ENCODE data around the gene IL3. TPM values are rescaled to one million over a fixed set of nuclear protein-coding genes. Genes with fewer than 3 reads are reported as not detected.

The IL3 gene
- total RNA-seq, 4 donors from 2014 or later = not detected

GRCh38 chr5:132013006-132013689 is 47.3 kb upstream of the IL3 start:
- Histone ChIP-seq H3K4me1 (peaks cover 9 to 32% (median 14%) of the 10 kb centered on the region in 3 donors), H3K9me3 (no peaks in the 10 kb centered on the region), H3K27me3 (peaks cover 0 to 45% (median 0%) of the 10 kb centered on the region in 4 donors), H3K36me3 (no peaks in the 10 kb centered on the region), H3K27ac (no peak overlapping the region), H3K4me3 (no peak overlapping the region)
- intact Hi-C loops (cut with DNase I) = no loop called here
- 73 to 88% methylated on average over 5 of the region's 5 CpGs for WGBS, 2 donors
- DNase-seq = no peak
- TF ChIP-seq POLR2A (IDR thresholded peaks at IDR 0.05) = no peak
- TF ChIP-seq CTCF (IDR thresholded peaks at IDR 0.05) = no peak

GRCh38 chr5:132013711-132014110 is 46.7 kb upstream of the IL3 start:
- no peaks in the 10 kb centered on the region for H3K36me3 ChIP-seq
- peaks cover 9 to 27% (median 14%) of the 10 kb centered on the region in 3 donors for H3K4me1 ChIP-seq
- H3K27ac ChIP-seq = no peak overlapping the region
- TF ChIP-seq CTCF (IDR thresholded peaks at IDR 0.05) (no peak), POLR2A (IDR thresholded peaks at IDR 0.05) (no peak)
- no peak for DNase-seq
- no peak overlapping the region for H3K4me3 ChIP-seq
- intact Hi-C loops (cut with DNase I) = no loop called here
- H3K27me3 ChIP-seq = peaks cover 0 to 49% (median 0%) of the 10 kb centered on the region in 4 donors
- WGBS, 2 donors = 46 to 77% methylated on average over 2 of the region's 2 CpGs
- no peaks in the 10 kb centered on the region for H3K9me3 ChIP-seq

GRCh38 chr5:132016721-132017250 is 43.7 kb upstream of the IL3 start:
- Histone ChIP-seq H3K4me3 (no peak overlapping the region), H3K27ac (no peak overlapping the region), H3K4me1 (peaks cover 2 to 5% (median 3%) of the 10 kb centered on the region in 3 donors), H3K36me3 (no peaks in the 10 kb centered on the region), H3K27me3 (peaks cover 0 to 47% (median 0%) of the 10 kb centered on the region in 4 donors), H3K9me3 (no peaks in the 10 kb centered on the region)
- intact Hi-C loops (cut with DNase I) = no loop called here
- TF ChIP-seq POLR2A (IDR thresholded peaks at IDR 0.05) (no peak), CTCF (IDR thresholded peaks at IDR 0.05) (no peak)
- no peak for DNase-seq
- WGBS, 2 donors = 85 to 90% methylated on average over 3 of the region's 3 CpGs

GRCh38 chr5:132017316-132017715 is 43.1 kb upstream of the IL3 start:
- no peaks in the 10 kb centered on the region for H3K36me3 ChIP-seq
- H3K4me3 ChIP-seq = no peak overlapping the region
- no peaks in the 10 kb centered on the region for H3K9me3 ChIP-seq
- WGBS, 2 donors = 36 to 47% methylated on average over 4 of the region's 4 CpGs
- H3K27ac ChIP-seq = no peak overlapping the region
- no peak for TF ChIP-seq POLR2A (IDR thresholded peaks at IDR 0.05)
- no peak for TF ChIP-seq CTCF (IDR thresholded peaks at IDR 0.05)
- DNase-seq = no peak
- intact Hi-C loops (cut with DNase I) = no loop called here
- H3K27me3 ChIP-seq = peaks cover 0 to 42% (median 0%) of the 10 kb centered on the region in 4 donors
- no peaks in the 10 kb centered on the region for H3K4me1 ChIP-seq

- intact Hi-C loops (cut with DNase I) = no loop called here
- no peaks in the 10 kb centered on the region for H3K9me3 ChIP-seq
- peaks cover 0 to 39% (median 0%) of the 10 kb centered on the region in 4 donors for H3K27me3 ChIP-seq
- no peak overlapping the region for H3K27ac ChIP-seq
- DNase-seq = no peak
- H3K36me3 ChIP-seq = no peaks in the 10 kb centered on the region
- H3K4me1 ChIP-seq = no peaks in the 10 kb centered on the region
- no peak overlapping the region for H3K4me3 ChIP-seq
- WGBS, 2 donors = 33 to 36% methylated on average over 9 to 10 of the region's 10 CpGs
- no peak for TF ChIP-seq POLR2A (IDR thresholded peaks at IDR 0.05)
- TF ChIP-seq CTCF (IDR thresholded peaks at IDR 0.05) = no peak
These were observed 42.5 kb upstream of the IL3 start for GRCh38 chr5:132017738-132018625.
